Mucosa of descending colon (tissue), 3 donors: Measurements from ENCODE around the gene TIMM8A. TPM values are rescaled to one million over a fixed set of nuclear protein-coding genes. Genes with fewer than 3 reads are reported as not detected.

Experiments
- ATAC-seq: fragments of 200-7000 bp; cut with Tn5 transposase; one replicate; pipeline ENCODE4 v1.9.1; 2020; ENCODE audit warnings: mild to moderate bottlenecking, moderate library complexity
- DNase-seq, 3 donors: peaks; one replicate each; pipeline ENCODE4 v3.0.0-alpha.2; 2020
- H3K36me3 ChIP-seq: fragments of 200-600 bp; one replicate; pipeline ENCODE4 v1.8.0; 2021; ENCODE audit warnings: low read depth, mild to moderate bottlenecking
- H3K4me1 ChIP-seq: fragments of 200-600 bp; one replicate; pipeline ENCODE4 v1.8.0; 2021; ENCODE audit warnings: low read depth, mild to moderate bottlenecking
- H3K4me3 ChIP-seq: fragments of 200-600 bp; one replicate; pipeline ENCODE4 v1.8.0; 2021; ENCODE audit warnings: mild to moderate bottlenecking
- H3K9me3 ChIP-seq: fragments of 200-600 bp; one replicate; pipeline ENCODE4 v1.8.0; 2021; ENCODE audit warnings: mild to moderate bottlenecking
- CTCF ChIP-seq: fragments of 200-600 bp; IDR thresholded peaks from one replicate; pipeline ENCODE4 v1.8.0; 2022; ENCODE audit warnings: antibody characterized with exemption, mild to moderate bottlenecking
- intact Hi-C, 2 donors: fragments of 100-400 bp; cut with DNase I in 1 of 2; cut with micrococcal nuclease in 1 of 2; formaldehyde crosslinking; loops; one replicate each; pipeline versions ENCODE4 v1.11.0 to v1.11.1; 2022; cut with DNase I, micrococcal nuclease
- total RNA-seq, 3 donors: library from RNA; stranded (reverse); fragmentation: NEBNext Ultra II Directional in 2 of 3; extraction: Animal tissue kit (Norgen Biotek cat#: 25700) in 2 of 3; gene quantifications; one replicate each; pipeline versions ENCODE4 v1.2.1 to v1.2.4, GENCODE V29; 2021 to 2023
- donor health status: DM: no; HTN: no; CAD: no; lungs with moderate emphysema.
- donor health status: DM: no; HTN: no; CAD: no.
- donor health status: DM: no; HTN: yes; CAD: no.

The TIMM8A gene
- total RNA-seq, 3 donors from 2014 or later, result 13.6 to 17.7 (median 13.9) TPM

- Histone ChIP-seq H3K4me3 (no peak overlapping the region), H3K9me3 (no peaks in the 10 kb centered on the region), H3K4me1 (no peaks in the 10 kb centered on the region), H3K36me3 (no peaks in the 10 kb centered on the region)
- intact Hi-C loops, result no loop called here
- TF ChIP-seq CTCF, result no peak
- DNase-seq (no peak), ATAC-seq (no peak)
Measured at GRCh38 chrX:101368800-101369199, 20.3 kb upstream of the TIMM8A start.

GRCh38 chrX:101365301-101365795 lies 16.8 kb upstream of the TIMM8A start:
- TF ChIP-seq CTCF, result no peak
- intact Hi-C loops, result no loop called here
- no peaks in the 10 kb centered on the region for H3K36me3 ChIP-seq
- no peaks in the 10 kb centered on the region for H3K9me3 ChIP-seq
- no peak for DNase-seq
- H3K4me1 ChIP-seq, result no peaks in the 10 kb centered on the region
- H3K4me3 ChIP-seq, result no peak overlapping the region
- ATAC-seq, result no peak

- no peak for ATAC-seq
- DNase-seq, result no peak
- Histone ChIP-seq H3K36me3 (no peaks in the 10 kb centered on the region), H3K9me3 (no peaks in the 10 kb centered on the region), H3K4me1 (no peaks in the 10 kb centered on the region), H3K4me3 (no peak overlapping the region)
- intact Hi-C loops, result no loop called here
- TF ChIP-seq CTCF, result no peak
Measured at GRCh38 chrX:101362757-101363156, 14.2 kb upstream of the TIMM8A start.

- no peak for TF ChIP-seq CTCF
- no peak overlapping the region for H3K4me3 ChIP-seq
- no peaks in the 10 kb centered on the region for H3K9me3 ChIP-seq
- DNase-seq (no peak), ATAC-seq (no peak)
- intact Hi-C loops, result no loop called here
- no peaks in the 10 kb centered on the region for H3K36me3 ChIP-seq
- H3K4me1 ChIP-seq, result no peaks in the 10 kb centered on the region
Measured at GRCh38 chrX:101362116-101362515, 13.6 kb upstream of the TIMM8A start.

GRCh38 chrX:101360390-101360789 lies 11.8 kb upstream of the TIMM8A start:
- intact Hi-C loops, result no loop called here

More at GRCh38 chrX:101360390-101360789, 11.8 kb upstream of the TIMM8A start:
- Histone ChIP-seq H3K36me3 (no peaks in the 10 kb centered on the region), H3K4me3 (no peak overlapping the region), H3K4me1 (no peaks in the 10 kb centered on the region), H3K9me3 (no peaks in the 10 kb centered on the region)
- no peak for ATAC-seq
- TF ChIP-seq CTCF, result no peak
- no peak for DNase-seq
